ENCODE data around the gene CDH23. TPM values are rescaled to one million over a fixed set of nuclear protein-coding genes. Genes with fewer than 3 reads are reported as not detected.

Gene CDH23
- total RNA-seq, 1 donor from 2014 or later = 4.5 TPM

DNA sequence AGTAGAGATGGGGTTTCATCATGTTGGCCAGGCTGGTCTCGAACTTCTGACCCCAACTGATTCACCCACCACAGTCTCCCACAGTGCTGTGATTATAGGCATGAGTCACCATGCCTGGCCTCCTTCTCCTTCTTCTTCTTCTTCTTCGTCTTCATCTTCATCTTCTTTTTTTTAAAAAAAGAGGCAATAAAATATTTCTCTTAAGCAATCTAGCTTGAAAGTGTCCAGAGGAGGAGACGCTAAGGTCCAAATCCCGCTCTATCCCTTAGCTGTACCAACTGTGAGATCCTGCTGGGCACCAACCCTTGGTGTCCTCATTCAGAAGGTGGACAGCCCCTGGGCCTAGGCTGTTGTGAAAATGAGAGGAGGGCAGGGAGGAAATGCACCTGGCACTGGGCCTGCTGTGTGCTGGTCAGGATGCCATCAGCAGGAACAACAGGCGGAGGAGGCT lies 468.2 kb downstream of the CDH23 start:
- intact Hi-C loops (cut with micrococcal nuclease) = no loop called here
- H3K27ac ChIP-seq (replicated peaks) = no peak overlapping the region

More for the DNA sequence above, 468.2 kb downstream of the CDH23 start:
- DNase-seq = no peak
- H3K4me1 ChIP-seq = peaks cover 24% of the 10 kb centered on the region
- TF ChIP-seq, protein P1, sequence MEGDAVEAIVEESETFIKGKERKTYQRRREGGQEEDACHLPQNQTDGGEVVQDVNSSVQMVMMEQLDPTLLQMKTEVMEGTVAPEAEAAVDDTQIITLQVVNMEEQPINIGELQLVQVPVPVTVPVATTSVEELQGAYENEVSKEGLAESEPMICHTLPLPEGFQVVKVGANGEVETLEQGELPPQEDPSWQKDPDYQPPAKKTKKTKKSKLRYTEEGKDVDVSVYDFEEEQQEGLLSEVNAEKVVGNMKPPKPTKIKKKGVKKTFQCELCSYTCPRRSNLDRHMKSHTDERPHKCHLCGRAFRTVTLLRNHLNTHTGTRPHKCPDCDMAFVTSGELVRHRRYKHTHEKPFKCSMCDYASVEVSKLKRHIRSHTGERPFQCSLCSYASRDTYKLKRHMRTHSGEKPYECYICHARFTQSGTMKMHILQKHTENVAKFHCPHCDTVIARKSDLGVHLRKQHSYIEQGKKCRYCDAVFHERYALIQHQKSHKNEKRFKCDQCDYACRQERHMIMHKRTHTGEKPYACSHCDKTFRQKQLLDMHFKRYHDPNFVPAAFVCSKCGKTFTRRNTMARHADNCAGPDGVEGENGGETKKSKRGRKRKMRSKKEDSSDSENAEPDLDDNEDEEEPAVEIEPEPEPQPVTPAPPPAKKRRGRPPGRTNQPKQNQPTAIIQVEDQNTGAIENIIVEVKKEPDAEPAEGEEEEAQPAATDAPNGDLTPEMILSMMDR (IDR thresholded peaks at IDR 0.05; ENCODE audit: borderline replicate concordance) = no peak
- no peaks in the 10 kb centered on the region for H3K36me3 ChIP-seq
- H3K9me3 ChIP-seq (replicated peaks) = no peaks in the 10 kb centered on the region
- no peaks in the 10 kb centered on the region for H3K27me3 ChIP-seq (ENCODE audit: low read depth)
- no peak overlapping the region for H3K4me3 ChIP-seq

Small RNA genes within 50 kb of the gene (microRNA-seq; reads per million reads assigned to microRNA genes)
- gene MIR7152 = not detected

Other genes starting within 250 kb of the CDH23 start
- 15.6 TPM for gene UNC5B, start 184.3 kb upstream of the CDH23 start, total RNA-seq
- 1.7 TPM for gene SLC29A3, start 77.7 kb upstream of the CDH23 start, total RNA-seq